ENCODE results near the gene DOCK9. TPM values are rescaled to one million over a fixed set of nuclear protein-coding genes. Genes with fewer than 3 reads are reported as not detected.

The DOCK9 gene
- polyA plus RNA-seq, 3 donors, result 0.01 TPM; not detected in 2

GRCh38 chr13:98897706-98898105 lies 80.2 kb downstream of the DOCK9 start:
- Histone ChIP-seq H2AFZ (ENCODE audit: insufficient read depth, low read depth, low read length, poor library complexity, severe bottlenecking) (no peak overlapping the region), H3K79me2 (ENCODE audit: insufficient read depth, low read length) (no peaks in the 10 kb centered on the region), H3K9me3 (replicated peaks in 1 of 2; ENCODE audit: control insufficient read depth in 1 of 2, insufficient read depth in 1 of 2, low read length in 2 of 2) (no peaks in the 10 kb centered on the region), H3K4me1 (ENCODE audit: control insufficient read depth in 1 of 2, insufficient read depth in 2 of 2, low read length in 2 of 2) (no peaks in the 10 kb centered on the region), H3K27ac (ENCODE audit: low read depth in 1 of 2, low read length in 2 of 2) (no peak overlapping the region), H3K9ac (ENCODE audit: insufficient read depth, low read length, poor library complexity, severe bottlenecking) (no peak overlapping the region), H3K4me2 (replicated peaks; ENCODE audit: extremely low read depth, low read length, poor library complexity, severe bottlenecking) (no peak overlapping the region), H3K36me3 (replicated peaks in 1 of 2; ENCODE audit: control insufficient read depth in 1 of 2, insufficient read depth in 2 of 2, low read length in 2 of 2) (no peaks in the 10 kb centered on the region), H3K27me3 (ENCODE audit: control insufficient read depth in 2 of 2, insufficient read depth in 2 of 2, low read length in 2 of 2) (peaks cover 3 to 12% of the 10 kb centered on the region in 2 donors), H3K4me3 (replicated peaks in 1 of 3; ENCODE audit: low read depth in 2 of 3, low read length in 3 of 3) (no peak overlapping the region), H4K20me1 (ENCODE audit: insufficient read depth, low read length) (no peaks in the 10 kb centered on the region)
- intact Hi-C loops (cut with micrococcal nuclease), result no loop called here
- Mint-ChIP-seq H3K4me1 (no peaks in the 10 kb centered on the region), H3K36me3 (no peaks in the 10 kb centered on the region), H3K4me3 (no peak overlapping the region), H3K27me3 (ENCODE audit: low read depth in 3 of 3) (peaks cover 5 to 16% (median 12%) of the 10 kb centered on the region in 3 donors), H3K9me3 (no peaks in the 10 kb centered on the region), H3K27ac (no peak overlapping the region)
- TF ChIP-seq, protein P1, sequence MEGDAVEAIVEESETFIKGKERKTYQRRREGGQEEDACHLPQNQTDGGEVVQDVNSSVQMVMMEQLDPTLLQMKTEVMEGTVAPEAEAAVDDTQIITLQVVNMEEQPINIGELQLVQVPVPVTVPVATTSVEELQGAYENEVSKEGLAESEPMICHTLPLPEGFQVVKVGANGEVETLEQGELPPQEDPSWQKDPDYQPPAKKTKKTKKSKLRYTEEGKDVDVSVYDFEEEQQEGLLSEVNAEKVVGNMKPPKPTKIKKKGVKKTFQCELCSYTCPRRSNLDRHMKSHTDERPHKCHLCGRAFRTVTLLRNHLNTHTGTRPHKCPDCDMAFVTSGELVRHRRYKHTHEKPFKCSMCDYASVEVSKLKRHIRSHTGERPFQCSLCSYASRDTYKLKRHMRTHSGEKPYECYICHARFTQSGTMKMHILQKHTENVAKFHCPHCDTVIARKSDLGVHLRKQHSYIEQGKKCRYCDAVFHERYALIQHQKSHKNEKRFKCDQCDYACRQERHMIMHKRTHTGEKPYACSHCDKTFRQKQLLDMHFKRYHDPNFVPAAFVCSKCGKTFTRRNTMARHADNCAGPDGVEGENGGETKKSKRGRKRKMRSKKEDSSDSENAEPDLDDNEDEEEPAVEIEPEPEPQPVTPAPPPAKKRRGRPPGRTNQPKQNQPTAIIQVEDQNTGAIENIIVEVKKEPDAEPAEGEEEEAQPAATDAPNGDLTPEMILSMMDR (IDR thresholded peaks at IDR 0.05), result no peak
- no CpG with 5 or more reads among the region's 1 CpG for WGBS (ENCODE audit: insufficient coverage)
- DNase-seq, result no peak

GRCh38 chr13:98896868-98897144 lies 81.1 kb downstream of the DOCK9 start:
- 59% methylated on average over 2 of the region's 2 CpGs for WGBS (ENCODE audit: insufficient coverage)
- H2AFZ ChIP-seq (ENCODE audit: insufficient read depth, low read depth, low read length, poor library complexity, severe bottlenecking), result no peak overlapping the region
- Mint-ChIP-seq H3K36me3 (no peaks in the 10 kb centered on the region), H3K4me1 (no peaks in the 10 kb centered on the region), H3K27me3 (ENCODE audit: low read depth in 3 of 3) (peaks cover 9 to 18% (median 14%) of the 10 kb centered on the region in 3 donors), H3K27ac (no peak overlapping the region), H3K9me3 (no peaks in the 10 kb centered on the region), H3K4me3 (no peak overlapping the region)
- TF ChIP-seq, protein P1 (IDR thresholded peaks at IDR 0.05), result no peak
- H3K79me2 ChIP-seq (ENCODE audit: insufficient read depth, low read length), result no peaks in the 10 kb centered on the region
- DNase-seq, result no peak
- H3K27ac ChIP-seq (ENCODE audit: low read depth in 1 of 2, low read length in 2 of 2), result no peak overlapping the region
- no peak overlapping the region for H3K4me3 ChIP-seq (replicated peaks in 1 of 3; ENCODE audit: low read depth in 2 of 3, low read length in 3 of 3)
- no peaks in the 10 kb centered on the region for H4K20me1 ChIP-seq (ENCODE audit: insufficient read depth, low read length)
- H3K36me3 ChIP-seq (replicated peaks in 1 of 2; ENCODE audit: control insufficient read depth in 1 of 2, insufficient read depth in 2 of 2, low read length in 2 of 2), result no peaks in the 10 kb centered on the region
- no peaks in the 10 kb centered on the region for H3K9me3 ChIP-seq (replicated peaks in 1 of 2; ENCODE audit: control insufficient read depth in 1 of 2, insufficient read depth in 1 of 2, low read length in 2 of 2)
- intact Hi-C loops (cut with micrococcal nuclease), result no loop called here
- peaks cover 9 to 16% of the 10 kb centered on the region in 2 donors for H3K27me3 ChIP-seq (ENCODE audit: control insufficient read depth in 2 of 2, insufficient read depth in 2 of 2, low read length in 2 of 2)
- no peak overlapping the region for H3K9ac ChIP-seq (ENCODE audit: insufficient read depth, low read length, poor library complexity, severe bottlenecking)
- no peaks in the 10 kb centered on the region for H3K4me1 ChIP-seq (ENCODE audit: control insufficient read depth in 1 of 2, insufficient read depth in 2 of 2, low read length in 2 of 2)
- H3K4me2 ChIP-seq (replicated peaks; ENCODE audit: extremely low read depth, low read length, poor library complexity, severe bottlenecking), result no peak overlapping the region

All from CD14-positive monocyte (primary cell).